H1 (cell line): Measurements from ENCODE around the gene RNASEH2A. TPM values are rescaled to one million over a fixed set of nuclear protein-coding genes. Genes with fewer than 3 reads are reported as not detected.

Experiments used
- CTCF ChIA-PET: fragments of 300-600 bp; sonication (Branson Sonifier 250); formaldehyde crosslinking; loops from one replicate; lab custom pipeline; 2021; ENCODE audit not compliant: partially characterized antibody; lab: Charles Lee
- POLR2A ChIA-PET: fragments of 300-600 bp; sonication (Branson Sonifier 250); formaldehyde crosslinking; loops from one replicate; lab custom pipeline; 2021; ENCODE audit warnings: inconsistent platforms; ENCODE audit not compliant: partially characterized antibody; lab: Charles Lee
- DNase-seq, 2 experiments: peaks; one replicate each; pipeline versions ENCODE4 v3.0.0 to v3.0.0-alpha.2; 2010 to 2022; ENCODE audit warnings: low spot score in 2 of 2, low read depth in 1 of 2, mixed read lengths in 1 of 2
- FAIRE-seq: peaks from 2 replicates; lab custom pipeline; 2011; peaks lifted over from hg19 to GRCh38; lab: Jason Lieb, UNC
- H2AFZ ChIP-seq: 2 replicates; pipeline ENCODE4 v1.8.1; 2012; ENCODE audit warnings: low read length, inconsistent platforms
- H2AK5ac ChIP-seq: 2 replicates; pipeline ENCODE4 v1.6.1; 2013; ENCODE audit warnings: low read depth, low read length
- H2BK120ac ChIP-seq: replicated peaks from 2 replicates; pipeline ENCODE3; 2013; ENCODE audit warnings: low read depth, low read length, inconsistent platforms
- H2BK12ac ChIP-seq: 2 replicates; pipeline ENCODE4 v1.6.1; 2013; ENCODE audit warnings: low read depth, low read length
- H2BK15ac ChIP-seq: 2 replicates; pipeline ENCODE4 v1.6.1; 2013; ENCODE audit warnings: low read length
- H2BK20ac ChIP-seq: 2 replicates; pipeline ENCODE4 v1.6.1; 2013; ENCODE audit warnings: low read length
- H2BK5ac ChIP-seq: 2 replicates; pipeline ENCODE4 v1.6.1; 2013; ENCODE audit warnings: low read depth, low read length
- H3K14ac ChIP-seq: 2 replicates; pipeline ENCODE4 v1.6.1; 2013; ENCODE audit warnings: inconsistent platforms; ENCODE audit not compliant: insufficient read length
- H3K18ac ChIP-seq: 2 replicates; pipeline ENCODE4 v1.6.1; 2013; ENCODE audit warnings: low read length; ENCODE audit errors: extremely low read depth
- H3K23ac ChIP-seq: 2 replicates; pipeline ENCODE4 v1.6.1; 2013; ENCODE audit warnings: inconsistent platforms; ENCODE audit not compliant: insufficient read length
- H3K23me2 ChIP-seq: 2 replicates; pipeline ENCODE4 v1.6.1; 2013; ENCODE audit warnings: low read depth, low read length
- H3K27ac ChIP-seq: 2 replicates; pipeline ENCODE4 v1.6.1; 2011; ENCODE audit warnings: low read depth, low read length, inconsistent platforms
- H3K27me3 ChIP-seq, 4 experiments: replicated peaks in 1 of 4; 1 replicate in 1 of 4; 2 replicates in 3 of 4; pipeline versions ENCODE4 v1.6.1 to v1.8.1; 2011 to 2013; ENCODE audit warnings: low read length in 3 of 4, mild to moderate bottlenecking in 3 of 4, inconsistent platforms in 2 of 4, mixed read lengths in 2 of 4, moderate library complexity in 1 of 4; ENCODE audit not compliant: control insufficient read depth in 3 of 4, insufficient read depth in 3 of 4; ENCODE audit errors: extremely low read depth in 1 of 4
- H3K36me3 ChIP-seq, 4 experiments: 2 replicates each; pipeline versions ENCODE4 v1.6.1 to v1.8.1; 2011 to 2013; ENCODE audit warnings: mild to moderate bottlenecking in 4 of 4, low read length in 3 of 4, moderate library complexity in 2 of 4, control low read depth in 1 of 4, inconsistent platforms in 1 of 4; ENCODE audit not compliant: insufficient read depth in 4 of 4, control insufficient read depth in 2 of 4
- H3K4ac ChIP-seq: replicated peaks from 2 replicates; pipeline ENCODE3; 2013; ENCODE audit warnings: low read length, low read depth, mixed read lengths, inconsistent platforms; ENCODE audit not compliant: insufficient read length
- H3K4me1 ChIP-seq, 4 experiments: replicated peaks in 1 of 4; 1 replicate in 1 of 4; 2 replicates in 3 of 4; pipeline versions ENCODE4 v1.6.1 to v1.8.1; 2011 to 2013; ENCODE audit warnings: low read length in 3 of 4, inconsistent platforms in 2 of 4, mixed read lengths in 1 of 4; ENCODE audit not compliant: insufficient read depth in 4 of 4, control insufficient read depth in 3 of 4
- H3K4me2 ChIP-seq, 2 experiments: 2 replicates each; pipeline versions ENCODE4 v1.6.1 to v1.8.1; 2011 to 2013; ENCODE audit warnings: low read depth in 2 of 2, low read length in 2 of 2, control low read depth in 1 of 2, inconsistent platforms in 1 of 2, mild to moderate bottlenecking in 1 of 2; ENCODE audit not compliant: insufficient read depth in 1 of 2
- H3K4me3 ChIP-seq, 4 experiments: fragments of 200-600, 300-600 bp in 1 of 4; sonication (generic), shearing (Covaris generic), sonication (Bioruptor Twin) in 1 of 4; 2 replicates each; pipeline versions ENCODE4 v1.5.1 to v1.8.1; 2011 to 2016; ENCODE audit warnings: low read length in 4 of 4, low read depth in 3 of 4, control low read depth in 2 of 4, inconsistent platforms in 2 of 4, mild to moderate bottlenecking in 2 of 4, mixed read lengths in 1 of 4, moderate library complexity in 1 of 4; ENCODE audit not compliant: insufficient read depth in 2 of 4; ENCODE audit errors: extremely low read depth in 1 of 4
- H3K56ac ChIP-seq: replicated peaks from 2 replicates; pipeline ENCODE3; 2013; ENCODE audit warnings: low read depth, mild to moderate bottlenecking, mixed read lengths, low read length, inconsistent platforms; ENCODE audit not compliant: insufficient read length
- H3K79me1 ChIP-seq: 2 replicates; pipeline ENCODE4 v1.6.1; 2013; ENCODE audit warnings: low read depth, low read length, control low read depth
- H3K79me2 ChIP-seq, 2 experiments: 2 replicates each; pipeline versions ENCODE4 v1.6.1 to v1.8.1; 2012 to 2013; ENCODE audit warnings: low read length in 2 of 2, mild to moderate bottlenecking in 2 of 2, inconsistent platforms in 1 of 2; ENCODE audit not compliant: insufficient read depth in 2 of 2, control insufficient read depth in 1 of 2
- H3K9ac ChIP-seq, 4 experiments: replicated peaks in 1 of 4; 1 replicate in 1 of 4; 2 replicates in 3 of 4; pipeline versions ENCODE4 v1.6.1 to v1.8.1; 2011 to 2013; ENCODE audit warnings: low read depth in 3 of 4, low read length in 3 of 4, control low read depth in 2 of 4, mild to moderate bottlenecking in 2 of 4, moderate library complexity in 2 of 4, inconsistent platforms in 1 of 4; ENCODE audit errors: extremely low read depth in 1 of 4
- H3K9me3 ChIP-seq, 2 experiments: 2 replicates each; pipeline versions ENCODE4 v1.6.1 to v1.8.1; 2012 to 2013; ENCODE audit warnings: mild to moderate bottlenecking in 2 of 2, moderate library complexity in 2 of 2, control low read depth in 1 of 2, inconsistent platforms in 1 of 2, low read depth in 1 of 2, low read length in 1 of 2, mixed read lengths in 1 of 2; ENCODE audit not compliant: insufficient read depth in 2 of 2
- H4K20me1 ChIP-seq, 2 experiments: replicated peaks in 1 of 2; 2 replicates each; pipeline versions ENCODE3 to v1.8.1; 2011 to 2013; ENCODE audit warnings: inconsistent platforms in 2 of 2, low read length in 2 of 2, mild to moderate bottlenecking in 1 of 2; ENCODE audit not compliant: insufficient read depth in 2 of 2, control insufficient read depth in 1 of 2
- H4K5ac ChIP-seq: 2 replicates; pipeline ENCODE4 v1.6.1; 2013; ENCODE audit warnings: low read length, low read depth, mixed read lengths, inconsistent platforms; ENCODE audit not compliant: insufficient read length
- H4K8ac ChIP-seq: 2 replicates; pipeline ENCODE4 v1.8.0; 2013; ENCODE audit warnings: mild to moderate bottlenecking, moderate library complexity, low read length, inconsistent platforms; ENCODE audit not compliant: insufficient read depth; ENCODE audit errors: extremely low read depth
- H4K91ac ChIP-seq: replicated peaks from 2 replicates; pipeline ENCODE3; 2013; ENCODE audit warnings: low read length, mixed read lengths, inconsistent platforms; ENCODE audit not compliant: insufficient read length
- KDM1A ChIP-seq: fragments of 200-600, 300-600 bp; sonication (generic); IDR thresholded peaks from 2 replicates; pipeline ENCODE4 v1.7.1; 2016; ENCODE audit warnings: mild to moderate bottlenecking, low read length, borderline replicate concordance
- NRF1 ChIP-seq: IDR thresholded peaks from 2 replicates; pipeline ENCODE4 v1.6.1; 2011; ENCODE audit warnings: mild to moderate bottlenecking, low read depth, low read length, improper control_type of control experiment
- WGBS, 2 experiments: shearing (Covaris generic) in 1 of 2; methylation state at CpG; one replicate each; pipeline versions ENCODE4 v1.1.6 to v1.1.7; 2013 to 2015; ENCODE audit warnings: low lambda C conversion rate in 2 of 2, mixed read lengths in 2 of 2, inconsistent platforms in 1 of 2, low coverage in 1 of 2, missing lambda C conversion rate in 1 of 2; ENCODE audit not compliant: insufficient replicate concordance in 2 of 2, insufficient coverage in 1 of 2, insufficient read length in 1 of 2; ENCODE audit errors: extremely low coverage in 1 of 2, missing lambda C conversion rate in 1 of 2; 5-methylcytosine and 5-hydroxymethylcytosine counted together
- polyA plus RNA-seq, 7 experiments: library from polyadenylated mRNA; depleted of rRNA in 3 of 7; stranded (reverse) in 5 of 7; unstranded in 2 of 7; fragments of >200 nt in 5 of 7; fragments of 200-250 nt in 2 of 7; gene quantifications; 1 replicate in 5 of 7; 2 replicates in 1 of 7; 4 replicates in 1 of 7; pipeline versions ENCODE4 v1.2.1 to v1.2.3, GENCODE V29; 2011 to 2013; ENCODE audit warnings: missing spikeins in 2 of 7, mixed read lengths in 2 of 7
- total RNA-seq: library from RNA; stranded (reverse); fragmentation: NEBNext Ultra II Directional; extraction: Animal tissue kit (Norgen Biotek cat#: 25700); gene quantifications from 2 replicates; pipeline ENCODE4 v1.2.1, GENCODE V29; 2021

Gene RNASEH2A
- total and polyA plus RNA-seq, 2 of the 8 experiments (the other 6 are each of a cell fraction or from before 2014, with no cell fraction given), result 67.5 to 120 TPM

DNA sequence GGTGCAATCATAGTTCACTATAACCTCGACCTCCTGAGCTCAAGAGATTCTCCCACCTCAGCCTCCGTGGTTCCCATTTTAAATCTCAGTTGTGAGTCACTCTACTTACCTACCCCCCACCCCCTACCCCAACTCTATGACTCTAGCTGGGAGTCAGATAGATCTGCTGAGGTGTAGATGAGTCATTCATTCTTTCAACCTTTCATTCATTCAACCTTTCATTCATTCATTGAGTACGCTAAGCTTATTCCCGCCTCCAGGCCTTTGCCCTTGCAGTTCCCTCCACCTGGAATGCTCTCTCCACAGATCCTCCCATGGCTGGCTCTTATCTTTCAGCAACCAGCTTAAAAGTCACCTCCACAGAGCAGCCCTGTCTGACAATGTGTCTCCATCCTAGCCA lies 30.8 kb downstream of the RNASEH2A start:
- no peak overlapping the region for H3K27ac ChIP-seq
- H3K4me2 ChIP-seq, result no peak overlapping the region; a peak in 1 of 4 replicates
- no peaks in the 10 kb centered on the region for H3K36me3 ChIP-seq
- H3K9me3 ChIP-seq, result no peaks in the 10 kb centered on the region
- no peak overlapping the region for H3K4ac ChIP-seq
- H3K27me3 ChIP-seq, result peaks cover 0 to 13% (median 9%) of the 10 kb centered on the region in 4 experiments; a peak in 5 of 7 replicates
- H3K23ac ChIP-seq, result no peak overlapping the region
- FAIRE-seq (no peak), DNase-seq (no peak)
- peaks cover 8 to 49% (median 21%) of the 10 kb centered on the region in 4 experiments for H3K4me1 ChIP-seq
- H3K4me3 ChIP-seq, result no peak overlapping the region
- no peak overlapping the region for H2AFZ ChIP-seq
- H3K79me1 ChIP-seq, result peaks cover 6% of the 10 kb centered on the region
- H2BK12ac ChIP-seq, result peak overlapping the region; percentile 75; the same call in 1 of the 2 replicates
- no peak overlapping the region for H3K14ac ChIP-seq
- no peak overlapping the region for H3K56ac ChIP-seq
- H3K23me2 ChIP-seq, result peaks cover 22% of the 10 kb centered on the region
- no peak overlapping the region for H4K91ac ChIP-seq
- H3K79me2 ChIP-seq, result peaks cover 0 to 4% of the 10 kb centered on the region in 2 experiments; a peak in 2 of 4 replicates
- no peak overlapping the region for H2BK20ac ChIP-seq
- no peak overlapping the region for H4K8ac ChIP-seq
- CTCF ChIA-PET, result interaction anchor here (0.6 to 1.5 kb wide), 10 partner anchors 7 to 76 kb away, joined by 3 to 18 read pairs (median 3); partner anchors contain the start of gene KLF1
- peaks cover 4 to 20% of the 10 kb centered on the region in 2 experiments for H4K20me1 ChIP-seq
- no peak overlapping the region for H2BK120ac ChIP-seq
- H3K18ac ChIP-seq, result no peak overlapping the region
- H2BK5ac ChIP-seq, result no peak overlapping the region
- TF ChIP-seq NRF1, result no peak
- 0 out of 2 replicates have a peak, but pooled peaks have one; percentile 25 for TF ChIP-seq KDM1A
- H2AK5ac ChIP-seq, result no peak overlapping the region
- no peak overlapping the region for H3K9ac ChIP-seq
- 78% methylated on average over 4 of the region's 4 CpGs; no CpG with 5 or more reads in 1 of the 2 experiments for WGBS, 2 experiments
- no peak overlapping the region for H4K5ac ChIP-seq
- POLR2A ChIA-PET, result interaction anchor here (0.7 to 1.4 kb wide), 6 partner anchors 11 to 100 kb away, joined by 3 to 5 read pairs (median 4); partner anchors contain the start of gene THSD8
- no peak overlapping the region for H2BK15ac ChIP-seq
